GM13976 (cell line): ENCODE measurements around the gene ARAP2.

ENCODE experiments used
- DNase-seq: peaks from one replicate; pipeline ENCODE4 v3.0.0; 2012; ENCODE audit warnings: low spot score
- in situ Hi-C: fragments of 300-500 bp; cut with MboI; formaldehyde crosslinking; loops from one replicate; pipeline ENCODE4 v1.12.0; 2022; ENCODE audit warnings: low sequenced_read_pairs, mixed read lengths, inconsistent platforms; ENCODE audit not compliant: unreplicated experiment
- TF ChIP-seq, protein P1 (sequence below): IDR thresholded peaks from 2 replicates; pipeline ENCODE4 v1.5.1; 2012; ENCODE audit warnings: borderline replicate concordance, mild to moderate bottlenecking; ENCODE audit not compliant: insufficient read depth; ENCODE audit errors: extremely low read depth, missing control alignments, control extremely low read depth

ARAP2 gene

DNA sequence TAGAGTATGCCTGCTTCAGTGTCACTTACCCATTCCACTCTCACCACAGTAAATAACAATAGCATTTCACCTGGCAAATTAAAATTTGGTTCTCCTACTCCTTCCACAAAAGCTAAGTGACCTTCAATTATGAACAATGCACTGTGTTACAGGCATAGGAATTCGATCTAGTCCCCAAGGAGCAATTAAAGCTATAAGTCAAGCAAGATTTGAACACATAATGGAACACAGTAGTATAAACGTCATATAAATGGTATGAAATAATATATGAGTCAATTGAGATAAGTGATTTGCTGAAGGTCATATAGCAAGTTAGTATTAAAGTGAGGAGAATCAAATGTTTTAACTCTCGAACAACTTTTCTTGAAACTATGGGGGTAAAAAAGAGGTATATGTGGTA lies 65.8 kb downstream of the ARAP2 start:
- in situ Hi-C loops: no loop called here
- TF ChIP-seq, protein P1, sequence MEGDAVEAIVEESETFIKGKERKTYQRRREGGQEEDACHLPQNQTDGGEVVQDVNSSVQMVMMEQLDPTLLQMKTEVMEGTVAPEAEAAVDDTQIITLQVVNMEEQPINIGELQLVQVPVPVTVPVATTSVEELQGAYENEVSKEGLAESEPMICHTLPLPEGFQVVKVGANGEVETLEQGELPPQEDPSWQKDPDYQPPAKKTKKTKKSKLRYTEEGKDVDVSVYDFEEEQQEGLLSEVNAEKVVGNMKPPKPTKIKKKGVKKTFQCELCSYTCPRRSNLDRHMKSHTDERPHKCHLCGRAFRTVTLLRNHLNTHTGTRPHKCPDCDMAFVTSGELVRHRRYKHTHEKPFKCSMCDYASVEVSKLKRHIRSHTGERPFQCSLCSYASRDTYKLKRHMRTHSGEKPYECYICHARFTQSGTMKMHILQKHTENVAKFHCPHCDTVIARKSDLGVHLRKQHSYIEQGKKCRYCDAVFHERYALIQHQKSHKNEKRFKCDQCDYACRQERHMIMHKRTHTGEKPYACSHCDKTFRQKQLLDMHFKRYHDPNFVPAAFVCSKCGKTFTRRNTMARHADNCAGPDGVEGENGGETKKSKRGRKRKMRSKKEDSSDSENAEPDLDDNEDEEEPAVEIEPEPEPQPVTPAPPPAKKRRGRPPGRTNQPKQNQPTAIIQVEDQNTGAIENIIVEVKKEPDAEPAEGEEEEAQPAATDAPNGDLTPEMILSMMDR: no peak
- DNase-seq: no peak

DNA sequence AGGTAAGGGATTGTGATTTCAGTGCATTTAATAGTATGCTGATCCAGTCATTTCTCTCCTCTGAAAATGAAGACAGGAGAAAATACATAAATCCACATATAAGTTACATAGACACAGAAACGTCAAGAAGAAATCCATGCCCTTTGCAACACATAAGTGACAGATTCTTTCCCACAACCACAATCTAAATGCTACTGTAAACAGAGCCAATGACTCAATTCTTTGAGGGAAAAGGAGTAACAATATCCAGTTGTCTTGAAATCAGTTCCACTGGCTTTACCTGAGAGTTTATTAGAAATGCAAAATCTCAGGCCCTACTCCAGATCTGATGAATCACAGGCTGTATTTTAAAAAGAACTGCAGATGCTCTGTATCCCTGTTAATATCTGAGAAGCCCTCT lies 66.4 kb downstream of the ARAP2 start:
- in situ Hi-C loops: no loop called here
- DNase-seq: no peak
- TF ChIP-seq, protein P1: no peak

DNA sequence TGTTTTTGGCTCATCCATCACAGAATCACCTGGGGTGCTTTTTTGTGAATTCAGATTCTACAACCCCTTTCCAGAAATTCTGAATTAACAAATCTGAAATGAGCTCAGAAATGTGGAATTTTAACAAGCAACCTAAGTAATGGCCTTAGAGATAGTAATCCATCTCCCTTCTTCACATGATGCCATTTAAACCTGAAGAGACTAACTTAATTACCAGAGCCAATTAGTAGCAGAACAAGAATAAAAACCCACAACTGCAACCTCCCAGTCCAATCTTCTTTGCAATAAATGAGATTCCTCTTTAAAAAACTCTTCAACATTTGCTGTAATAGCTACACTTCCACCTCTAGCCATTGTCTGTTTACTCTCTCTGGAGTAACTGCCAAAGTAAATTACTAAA lies 69.7 kb downstream of the ARAP2 start:
- in situ Hi-C loops: no loop called here
- no peak for DNase-seq

DNA sequence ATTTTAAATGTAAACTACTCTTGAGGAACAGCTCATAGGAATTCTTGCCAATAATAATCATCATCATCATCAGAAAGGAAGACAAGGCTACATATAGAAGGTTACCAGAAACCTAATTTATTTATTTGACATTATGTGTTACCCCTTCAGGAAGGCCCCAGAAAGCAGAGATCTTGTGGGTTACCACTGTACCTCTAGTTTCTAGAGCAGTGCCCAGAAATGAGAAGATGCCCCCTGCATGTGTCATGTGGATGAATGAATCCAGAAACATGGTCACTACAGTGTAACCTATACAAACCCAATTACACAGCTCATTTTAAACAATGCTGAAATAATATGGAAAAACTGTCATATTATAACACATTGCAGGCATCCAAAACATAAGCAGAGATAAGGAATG lies 70.4 kb downstream of the ARAP2 start:
- DNase-seq: no peak
- in situ Hi-C loops: no loop called here
- TF ChIP-seq, protein P1: no peak

More for the DNA sequence above, 69.7 kb downstream of the ARAP2 start:
- TF ChIP-seq, protein P1: no peak

DNA sequence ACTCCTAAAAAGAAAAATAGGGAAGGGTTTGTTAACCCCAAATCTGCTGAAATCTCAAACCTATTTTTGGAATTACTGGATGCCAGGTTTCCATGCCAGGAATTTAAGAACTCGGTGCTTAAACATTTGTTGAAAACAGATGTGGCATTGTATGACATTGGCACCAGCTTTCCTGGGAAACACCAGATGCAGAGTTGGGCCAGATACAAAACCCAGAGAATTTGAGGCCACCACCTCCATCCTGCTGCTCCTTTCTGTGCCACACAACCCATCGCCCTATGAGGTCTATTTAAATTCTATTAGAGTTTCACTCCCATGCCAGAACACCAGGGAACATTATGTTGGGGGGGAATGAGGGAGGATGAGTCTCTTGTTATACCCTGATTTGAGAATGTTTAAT lies 71.7 kb downstream of the ARAP2 start:
- no peak for DNase-seq
- in situ Hi-C loops: no loop called here
- TF ChIP-seq, protein P1: no peak

DNA sequence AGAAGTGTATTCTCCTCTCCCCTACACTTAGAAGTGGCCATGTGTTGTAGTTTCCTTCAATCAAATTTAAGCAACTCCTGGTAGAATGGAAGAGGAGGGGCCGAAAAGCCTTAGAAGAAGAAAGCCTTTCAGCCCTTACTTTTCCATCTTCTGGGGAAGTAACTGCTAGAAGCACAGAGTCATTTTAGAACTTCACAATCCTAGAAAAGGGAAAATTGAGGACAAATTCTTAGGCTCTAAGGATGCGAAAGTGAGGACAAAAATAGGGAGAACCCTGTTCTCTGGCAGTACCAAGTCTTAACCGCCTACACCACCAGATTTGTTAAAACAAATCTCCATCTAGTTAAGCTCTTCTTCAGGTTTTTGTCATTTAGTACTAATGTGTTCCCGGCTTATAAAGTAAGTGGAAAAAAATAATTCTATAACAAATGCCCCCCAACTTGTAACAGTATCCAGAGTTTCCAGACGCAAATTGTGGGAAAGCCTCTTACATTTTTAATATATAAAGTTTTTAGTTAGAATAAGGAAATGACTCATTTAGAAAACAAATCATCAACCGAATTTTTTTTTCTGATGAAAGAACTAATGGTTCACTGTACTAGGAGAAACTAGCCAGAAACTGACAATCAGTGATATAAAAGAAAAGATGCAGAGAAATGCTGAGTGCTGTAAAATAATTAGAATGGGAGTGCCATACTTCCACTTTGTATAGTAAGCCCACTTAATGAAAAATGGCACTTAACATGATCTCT lies 76.0 kb downstream of the ARAP2 start:
- in situ Hi-C loops: no loop called here
- TF ChIP-seq, protein P1: no peak
- DNase-seq: no peak
